Endometrial microvascular endothelial cells (primary cell): ENCODE measurements around the gene ARSH. TPM values are rescaled to one million over a fixed set of nuclear protein-coding genes. Genes with fewer than 3 reads are reported as not detected.
"Not testable (repeated sequence)": the region's sequence is repeated elsewhere in the genome, so short reads cannot be mapped to it uniquely, and the experiment has no call there.

Experiments used
- in situ Hi-C: cut with HindIII; loops from 2 replicates; pipeline ENCODE4 v1.10.0; 2017; ENCODE audit warnings: low sequenced_read_pairs, low pct_unique_long_range_greater_than_20kb; ENCODE audit errors: inconsistent ontology term
- total RNA-seq: library from RNA; depleted of rRNA; stranded (reverse); fragments of >200 nt; gene quantifications from one replicate; pipeline ENCODE4 v1.2.3, GENCODE V29; 2015; ENCODE audit errors: inconsistent ontology term

ARSH gene
- total RNA-seq = not detected

GRCh38 chrX:3006495-3006894 is at the start of gene ARSH:
Gene ARSH, plus strand, starts transcription at chrX:3006546. Its CDS starts 67 bp downstream, at chrX:3006613.
- in situ Hi-C loops = no loop called here

GRCh38 chrX:2958199-2958598 is 48.1 kb upstream of the ARSH start:
- in situ Hi-C loops = no loop called here

- in situ Hi-C loops = no loop called here
Observed at GRCh38 chrX:2960861-2961515, 45.4 kb upstream of the ARSH start.

- in situ Hi-C loops = no loop called here
Observed at GRCh38 chrX:2962381-2962780, 44.0 kb upstream of the ARSH start.

GRCh38 chrX:2963449-2963848 is 42.9 kb upstream of the ARSH start:
- in situ Hi-C loops = not testable (repeated sequence)

- in situ Hi-C loops = not testable (repeated sequence)
Observed at GRCh38 chrX:2963992-2964794, 42.2 kb upstream of the ARSH start.

- in situ Hi-C loops = no loop called here
Observed at GRCh38 chrX:2965965-2966364, 40.4 kb upstream of the ARSH start.

GRCh38 chrX:2967012-2967411 is 39.3 kb upstream of the ARSH start:
- in situ Hi-C loops = no loop called here

- in situ Hi-C loops = no loop called here
Observed at GRCh38 chrX:2967584-2967983, 38.8 kb upstream of the ARSH start.

- in situ Hi-C loops = no loop called here
Observed at GRCh38 chrX:2967998-2968909, 38.1 kb upstream of the ARSH start.

GRCh38 chrX:2969021-2969420 is 37.3 kb upstream of the ARSH start:
- in situ Hi-C loops = no loop called here

- in situ Hi-C loops = no loop called here
Observed at GRCh38 chrX:2972391-2972790, 34.0 kb upstream of the ARSH start.

- in situ Hi-C loops = no loop called here
Observed at GRCh38 chrX:2974961-2975360, 31.4 kb upstream of the ARSH start.

- in situ Hi-C loops = not testable (repeated sequence)
Observed at GRCh38 chrX:2978639-2979038, 27.7 kb upstream of the ARSH start.

GRCh38 chrX:2984342-2984741 is 22.0 kb upstream of the ARSH start:
- in situ Hi-C loops = no loop called here

- in situ Hi-C loops = no loop called here
Observed at GRCh38 chrX:2989565-2989964, 16.8 kb upstream of the ARSH start.

- in situ Hi-C loops = no loop called here
Observed at GRCh38 chrX:3010532-3010931, 4.2 kb downstream of the ARSH start.

- in situ Hi-C loops = no loop called here
Observed at GRCh38 chrX:3017492-3017891, 11.1 kb downstream of the ARSH start.

- in situ Hi-C loops = no loop called here
Observed at GRCh38 chrX:3024176-3024575, 17.8 kb downstream of the ARSH start.
